GM19193 (cell line): ENCODE results near the gene DRC1.

Experiments
- POLR2A ChIP-seq: IDR thresholded peaks from 4 replicates; pipeline ENCODE4 v1.6.1; 2011; ENCODE audit not compliant: insufficient read depth, insufficient read length; ENCODE audit errors: extremely low read depth

DRC1 gene

DNA sequence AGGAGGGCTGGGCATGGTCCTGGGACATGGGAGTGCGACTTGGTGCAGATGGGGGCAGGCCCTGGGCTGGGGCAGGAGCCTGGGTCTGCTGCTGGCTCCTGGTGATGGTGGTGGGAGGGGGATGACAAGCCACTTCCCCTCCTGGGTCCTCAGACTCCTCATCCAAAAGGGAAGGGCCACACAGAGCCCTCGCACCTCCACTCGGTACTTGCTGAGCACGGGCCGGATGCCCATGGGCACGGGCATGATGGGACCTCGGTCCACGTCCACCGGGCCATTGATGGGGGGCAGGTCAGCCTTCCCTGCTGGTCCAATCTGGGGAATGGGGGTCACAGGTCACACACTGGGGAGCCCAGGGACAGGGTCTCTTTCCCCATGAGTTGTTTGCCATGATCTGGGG lies 72.1 kb downstream of the DRC1 start:
- no peak for TF ChIP-seq POLR2A

DNA sequence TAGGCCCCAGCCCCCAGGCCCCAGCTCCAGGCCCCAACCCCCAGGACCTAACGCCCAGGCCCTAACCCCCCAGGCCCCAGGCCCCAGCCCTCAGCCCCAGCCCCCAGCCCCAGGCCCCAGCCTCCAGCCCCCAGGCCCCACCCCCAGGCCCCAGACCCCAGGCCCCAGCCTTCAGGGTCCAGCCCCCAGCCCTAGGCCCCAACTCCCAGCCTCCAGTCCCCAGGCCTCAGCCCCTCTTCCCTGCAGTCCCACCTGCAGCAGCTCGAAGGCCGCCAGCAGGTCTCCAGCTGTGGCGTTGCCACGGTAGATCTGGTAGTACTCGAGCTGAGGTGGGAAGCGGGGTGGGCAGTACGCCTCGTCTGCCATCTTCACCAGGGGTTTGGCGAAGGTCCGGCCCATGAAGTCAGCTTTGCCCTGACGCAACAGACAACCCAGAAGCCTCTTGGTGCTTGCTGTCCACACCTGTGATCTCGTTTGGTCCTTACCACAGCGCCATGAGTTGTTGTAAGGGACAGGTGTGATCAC lies 72.6 kb downstream of the DRC1 start:
- TF ChIP-seq POLR2A = no peak

DNA sequence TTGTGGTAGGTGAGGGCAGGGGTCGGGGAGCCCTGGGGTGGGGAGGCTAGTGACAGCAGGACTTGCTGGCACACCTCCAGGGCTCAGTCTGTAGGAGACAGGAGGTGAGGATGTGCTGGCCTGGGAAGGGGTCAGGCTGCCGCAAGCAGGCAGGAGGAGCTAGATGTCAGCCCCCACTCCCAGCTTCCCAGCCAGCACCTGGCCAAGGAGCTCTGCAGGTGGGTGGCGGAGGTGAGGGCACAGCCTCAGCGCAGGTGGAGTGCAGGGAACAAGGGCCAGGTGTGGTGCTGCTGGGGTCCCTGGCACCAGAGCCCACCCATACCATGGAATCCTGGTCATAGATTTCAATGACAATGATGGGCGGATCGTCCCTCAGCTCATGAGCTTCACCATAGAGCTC lies 73.3 kb downstream of the DRC1 start:
- TF ChIP-seq POLR2A = no peak

DNA sequence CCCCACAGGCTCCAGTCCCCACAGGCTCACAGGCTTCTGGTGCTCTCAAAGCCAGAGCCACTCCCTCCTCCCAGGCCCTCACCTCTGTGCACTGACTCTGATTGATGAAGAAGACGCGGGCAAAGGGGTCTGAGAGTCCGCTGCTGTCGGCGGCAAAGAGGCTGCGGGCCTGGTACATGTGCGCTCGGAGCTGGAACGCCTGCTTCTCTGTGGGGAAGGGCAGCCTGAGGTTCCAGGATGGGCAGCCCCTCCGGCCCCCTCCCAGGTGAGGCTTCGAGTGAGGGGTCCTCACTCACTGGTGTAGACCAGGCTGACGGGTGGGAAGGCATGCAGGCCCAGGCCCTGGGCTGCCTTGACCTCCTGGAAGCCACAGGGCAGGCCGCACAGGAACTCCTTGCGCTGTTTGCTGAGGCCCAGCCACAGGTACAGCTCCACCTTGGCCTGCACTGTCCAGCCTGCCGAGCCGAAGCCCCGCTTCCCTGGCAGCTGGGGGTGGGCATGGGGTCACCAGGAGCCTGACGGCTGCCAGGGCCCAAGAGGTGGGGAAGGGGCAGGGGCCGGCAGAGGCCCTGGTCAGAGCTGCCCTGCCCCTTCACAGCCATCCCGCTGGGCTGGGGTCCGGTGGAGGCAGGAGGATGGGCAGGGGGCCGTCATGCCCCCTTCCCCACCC lies 74.2 kb downstream of the DRC1 start:
- no peak for TF ChIP-seq POLR2A

DNA sequence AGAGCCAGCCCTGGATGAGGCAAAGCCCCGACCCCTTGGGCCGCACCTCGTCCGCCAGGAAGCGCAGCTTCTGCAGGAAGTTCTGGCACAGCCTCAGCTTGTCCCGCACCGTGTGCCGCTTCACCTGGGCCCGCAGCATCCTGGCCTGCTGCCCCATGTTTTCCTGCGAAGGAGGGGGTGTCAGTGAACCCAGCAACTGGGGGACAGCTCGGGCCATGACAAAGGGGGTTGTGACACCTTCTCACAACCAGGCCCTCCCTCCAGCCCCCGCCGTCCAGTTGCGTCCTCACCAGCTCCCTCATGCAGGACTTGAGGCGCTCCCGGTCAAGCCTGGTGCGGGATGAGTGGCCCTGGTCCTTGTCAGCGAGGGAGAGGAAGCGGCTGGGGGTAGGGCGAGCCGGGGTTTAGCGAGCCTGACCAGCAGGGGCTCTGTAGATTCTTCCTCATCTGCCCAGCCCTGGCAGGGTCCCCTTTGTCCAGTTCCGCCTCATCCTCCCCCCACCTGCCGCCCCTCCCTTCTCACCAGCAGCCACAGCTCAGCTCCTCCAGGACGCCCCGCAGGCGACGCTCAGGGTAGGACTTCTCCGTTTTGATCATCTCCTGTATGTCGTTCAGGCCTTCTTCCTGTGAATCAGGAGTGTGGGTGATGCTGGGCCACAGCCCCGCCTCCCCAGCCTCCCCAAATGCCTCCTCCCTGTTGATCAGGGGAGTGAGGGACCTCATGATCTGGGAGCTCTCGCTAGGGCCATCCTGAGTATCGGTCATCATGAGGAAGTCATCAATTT lies 75.6 kb downstream of the DRC1 start:
- no peak for TF ChIP-seq POLR2A

DNA sequence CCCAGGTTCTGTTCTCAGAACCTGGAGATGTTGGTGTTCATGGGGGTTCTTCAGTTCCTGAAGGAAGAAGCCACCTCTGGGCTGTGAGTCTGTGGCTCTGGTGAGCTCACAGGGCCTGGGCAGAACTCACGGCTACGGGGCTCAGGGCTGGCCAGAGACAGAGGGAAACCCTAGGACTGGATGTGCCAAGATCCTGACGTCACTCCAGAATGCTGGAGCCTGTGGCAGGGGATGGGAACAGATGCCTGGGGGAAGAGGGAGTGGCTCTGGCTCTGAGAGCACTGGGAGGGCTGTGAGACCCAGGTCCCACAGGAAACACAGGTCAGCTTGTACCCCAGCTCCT lies 76.2 kb downstream of the DRC1 start, which contains the start of gene OTOF:
Gene OTOF, minus strand, starts transcription at position 214 of the 343 bp plus-strand sequence.
- TF ChIP-seq POLR2A = no peak

DNA sequence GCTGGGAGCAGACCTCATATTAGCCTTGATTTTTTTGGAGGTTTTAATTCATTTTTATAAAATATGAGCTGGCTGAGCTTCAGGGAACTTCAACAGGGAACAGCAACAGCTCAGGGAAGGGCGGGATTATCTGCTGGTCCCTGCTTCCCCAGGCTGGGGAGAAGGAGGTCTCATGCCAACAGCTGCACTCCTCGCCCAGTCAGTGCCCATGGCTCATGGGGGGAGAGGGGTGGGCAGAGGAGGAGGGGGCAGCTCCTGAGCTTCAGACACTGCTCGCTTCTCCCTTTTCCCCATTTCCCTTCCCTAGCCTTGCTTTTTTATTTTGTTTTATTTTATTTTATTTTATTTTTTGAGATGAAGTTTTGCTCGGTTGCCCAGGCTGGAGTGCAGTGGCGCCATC lies 76.6 kb downstream of the DRC1 start:
- no peak for TF ChIP-seq POLR2A

DNA sequence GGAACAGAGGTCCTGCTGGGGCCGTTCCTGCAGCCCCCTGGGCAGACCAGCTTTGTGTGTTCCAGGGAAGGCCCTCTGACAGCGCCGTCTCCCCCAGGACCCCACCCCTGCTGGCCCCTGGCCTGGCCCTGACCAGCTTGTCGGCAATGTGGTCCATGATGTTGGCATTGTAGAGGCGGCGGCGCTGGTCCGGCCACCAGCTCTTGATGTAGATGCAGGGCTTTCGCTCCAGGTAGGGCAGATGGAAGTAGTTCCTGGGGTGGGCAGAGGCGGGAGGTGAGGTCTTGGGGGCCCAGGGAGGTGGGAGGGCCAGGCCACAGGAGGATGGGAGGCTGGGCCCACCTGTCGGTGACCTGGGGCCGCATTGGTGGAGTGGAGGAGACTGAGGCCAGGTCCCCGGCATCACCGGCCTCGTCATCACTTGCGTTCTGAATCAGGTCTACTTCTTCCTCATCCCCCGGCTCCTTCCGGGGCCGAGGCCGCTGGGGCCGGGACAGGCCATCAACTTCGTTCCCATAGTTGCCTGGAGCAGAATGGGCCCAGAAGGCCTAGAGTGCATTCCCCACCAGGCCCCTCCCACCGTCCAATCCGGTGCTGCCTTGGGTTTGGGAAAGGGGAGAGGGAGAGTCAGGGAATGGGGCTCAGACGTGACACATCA lies 77.5 kb downstream of the DRC1 start:
- TF ChIP-seq POLR2A = no peak

DNA sequence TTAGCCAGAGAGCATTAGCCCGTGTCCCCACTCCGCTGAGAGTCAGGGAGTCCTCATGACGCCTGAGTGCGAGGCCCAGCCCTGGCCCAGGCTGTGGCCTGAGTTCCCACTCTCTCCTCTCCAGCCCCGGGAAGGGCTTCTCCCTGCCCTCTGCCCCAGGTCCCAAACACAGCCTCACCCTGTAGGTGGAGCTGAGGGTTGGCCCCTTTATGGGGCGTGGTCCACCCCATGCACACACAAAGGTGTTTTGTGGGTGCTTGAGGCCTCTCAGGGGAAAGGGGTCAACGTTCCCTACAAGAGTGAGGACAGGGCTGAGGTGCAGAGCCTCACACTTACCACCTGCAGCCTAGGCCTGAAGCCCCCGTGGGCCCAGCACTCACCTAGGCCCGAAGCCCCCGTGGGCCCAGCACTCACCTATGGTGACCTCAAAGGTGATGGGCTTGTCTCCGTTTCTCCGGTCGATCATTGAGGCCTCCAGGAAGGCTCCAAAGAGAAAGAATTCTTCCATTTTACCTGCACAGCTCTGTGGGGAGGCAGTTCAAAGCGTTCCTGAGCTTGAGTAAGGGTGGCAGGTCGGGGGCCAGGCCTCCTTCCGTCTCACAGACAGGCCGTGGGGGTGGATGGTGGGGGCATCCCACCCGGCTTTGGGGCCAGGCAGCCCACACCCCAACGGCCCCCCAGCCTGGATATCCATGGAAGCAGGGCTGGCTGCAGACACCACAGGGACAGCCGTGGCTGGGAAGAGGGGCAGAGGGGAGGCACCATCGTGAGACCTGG lies 78.3 kb downstream of the DRC1 start:
- no peak for TF ChIP-seq POLR2A

DNA sequence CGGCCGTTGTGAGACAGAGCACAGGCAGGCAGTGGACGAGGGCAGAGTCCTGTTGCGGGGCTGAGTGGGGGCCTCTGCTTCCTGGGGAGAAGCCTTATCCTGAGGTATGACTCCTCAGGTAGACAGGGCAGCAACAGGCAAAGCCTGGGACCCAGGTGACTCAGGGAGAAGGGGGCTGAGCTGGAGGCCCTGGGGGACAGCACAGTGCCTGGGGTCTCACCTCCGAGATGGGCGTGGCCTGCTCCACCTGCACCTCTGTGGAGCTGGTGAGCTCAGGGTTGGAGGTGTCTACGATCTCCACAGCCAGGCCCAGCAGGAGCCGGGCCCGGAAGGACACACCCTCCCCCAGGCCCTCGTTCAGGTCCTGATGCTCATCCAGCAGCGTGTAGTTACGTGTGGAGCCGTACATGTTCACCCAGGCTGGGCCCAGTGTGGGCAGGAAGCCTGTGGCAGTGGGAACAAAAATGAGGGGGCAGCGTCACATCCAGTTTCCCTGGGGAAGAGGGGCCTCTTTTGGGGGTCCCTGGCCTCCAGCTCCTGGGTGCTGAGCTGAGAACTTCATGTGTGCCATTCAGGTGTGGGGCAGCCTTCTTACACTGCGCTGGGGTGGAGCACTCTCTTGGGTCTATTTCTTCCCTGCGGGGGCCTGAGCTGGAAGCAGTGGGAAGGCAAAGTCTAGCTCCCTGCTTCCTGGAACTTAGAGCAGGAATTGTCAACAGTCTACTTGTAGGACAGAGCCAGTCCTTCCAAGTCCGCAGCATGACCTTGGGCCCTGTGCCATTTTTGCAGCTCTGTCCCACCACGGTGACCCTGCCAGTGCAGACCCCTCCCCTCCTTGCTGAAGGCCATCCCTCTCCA lies 79.1 kb downstream of the DRC1 start:
- TF ChIP-seq POLR2A = no peak

DNA sequence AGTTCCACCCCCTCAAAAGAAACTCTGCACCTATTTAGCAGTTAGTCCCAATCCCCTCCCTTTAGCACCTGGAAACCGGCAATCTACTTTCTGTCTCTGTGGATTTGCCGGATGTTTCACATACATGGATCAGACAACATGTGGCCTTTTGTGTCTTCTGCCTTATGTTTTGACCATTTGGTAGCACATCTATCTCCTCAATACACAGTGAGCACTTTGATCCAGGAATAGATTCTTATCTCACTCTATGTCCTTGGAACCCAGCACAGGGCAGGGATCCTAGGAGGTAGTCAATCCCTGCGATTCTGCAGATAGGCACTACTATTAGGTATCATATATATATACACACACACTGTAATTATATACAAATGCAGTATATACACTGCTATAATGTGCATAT lies 80.0 kb downstream of the DRC1 start:
- no peak for TF ChIP-seq POLR2A

DNA sequence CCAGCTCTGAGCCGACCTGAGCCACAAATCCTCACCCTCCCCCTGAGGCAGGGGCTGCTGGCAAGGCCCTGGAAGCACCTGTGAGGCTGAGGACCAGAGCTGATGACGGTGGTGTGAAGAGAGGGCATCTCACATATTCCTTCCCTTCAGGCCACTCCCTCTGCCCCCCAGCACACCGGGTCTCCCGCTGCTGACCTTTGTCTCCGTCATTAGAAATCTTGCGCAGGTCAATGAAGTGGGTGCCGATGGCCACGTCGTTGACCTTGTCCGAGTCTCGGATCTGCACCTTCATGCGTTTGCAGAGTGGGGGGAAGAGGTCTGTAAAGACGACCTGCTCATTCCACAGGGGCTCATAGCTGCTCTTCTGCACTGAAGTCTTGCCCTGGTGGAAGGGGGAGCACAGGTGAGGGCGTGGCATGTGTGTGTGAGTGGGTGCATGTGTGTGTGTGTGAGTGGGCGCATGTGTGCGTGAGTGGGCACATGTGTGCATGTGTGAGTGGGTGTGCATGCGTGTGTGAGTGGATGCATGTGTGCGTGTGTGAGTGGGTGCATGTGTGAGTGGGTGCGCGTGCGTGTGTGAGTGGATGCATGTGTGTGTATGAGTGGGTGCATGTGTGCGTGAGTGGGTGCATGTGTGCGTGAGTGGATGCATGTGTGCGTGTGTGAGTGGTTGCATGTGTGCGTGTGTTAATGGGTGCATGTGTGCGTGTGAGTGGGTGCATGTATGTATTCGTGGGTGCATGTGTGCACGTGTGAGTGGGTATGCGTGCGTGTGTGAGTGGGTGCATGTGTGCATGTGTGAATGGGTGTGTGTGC lies 80.7 kb downstream of the DRC1 start:
- TF ChIP-seq POLR2A = no peak

DNA sequence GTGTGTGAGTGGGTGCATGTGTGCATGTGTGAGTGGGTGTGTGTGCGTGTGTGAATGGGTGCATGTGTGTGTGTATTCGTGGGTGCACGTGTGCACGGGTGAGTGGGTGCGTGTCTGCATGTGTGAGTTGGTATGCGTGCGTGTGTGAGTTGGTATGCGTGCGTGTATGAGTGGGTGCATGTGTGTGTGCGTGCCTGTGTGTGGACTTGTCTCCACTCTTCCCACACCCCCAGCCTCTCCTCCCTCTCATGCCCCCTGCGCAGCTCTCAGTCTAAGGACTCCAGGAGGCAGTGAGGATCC lies 81.3 kb downstream of the DRC1 start:
- TF ChIP-seq POLR2A = no peak
